ENCODE measurements around the gene PRM3. TPM values are rescaled to one million over a fixed set of nuclear protein-coding genes. Genes with fewer than 3 reads are reported as not detected.
A peak's percentile ranks its signal among the peaks of the same experiment; 100 is the strongest.

Gene PRM3
- total and polyA plus RNA-seq, 12 donors: not detected

DNA sequence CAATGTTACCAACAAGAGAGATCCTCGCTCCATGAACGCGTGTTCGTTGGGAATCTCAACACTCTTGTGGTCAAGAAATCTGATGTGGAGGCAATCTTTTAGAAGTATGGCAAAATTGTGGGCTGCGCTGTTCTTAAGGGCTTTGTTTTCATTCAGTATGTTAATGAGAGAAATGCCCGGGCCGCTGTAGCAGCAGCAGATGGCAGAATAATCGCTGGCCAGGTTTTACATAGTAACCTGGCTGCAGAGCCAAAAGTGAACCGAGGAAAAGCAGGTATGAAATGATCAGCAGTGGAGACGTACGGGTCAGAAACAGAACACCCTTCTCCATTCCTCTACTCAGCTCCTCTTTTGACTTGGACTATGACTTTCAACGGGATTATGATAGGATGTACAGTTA is 30.8 kb downstream of the PRM3 start:
- 77 to 81% methylated on average over 12 of the region's 12 CpGs for WGBS, 2 donors
- Histone ChIP-seq H3K9me3 (no peaks in the 10 kb centered on the region), H3K36me3 (no peaks in the 10 kb centered on the region), H3K27ac (no peak overlapping the region), H3K4me1 (peaks cover 0 to 22% (median 0%) of the 10 kb centered on the region in 9 donors), H3K27me3 (no peaks in the 10 kb centered on the region), H3K4me3 (no peak overlapping the region)
- no peak for ATAC-seq
- intact Hi-C loops (cut with DNase I): no loop called here
- TF ChIP-seq, protein P1, sequence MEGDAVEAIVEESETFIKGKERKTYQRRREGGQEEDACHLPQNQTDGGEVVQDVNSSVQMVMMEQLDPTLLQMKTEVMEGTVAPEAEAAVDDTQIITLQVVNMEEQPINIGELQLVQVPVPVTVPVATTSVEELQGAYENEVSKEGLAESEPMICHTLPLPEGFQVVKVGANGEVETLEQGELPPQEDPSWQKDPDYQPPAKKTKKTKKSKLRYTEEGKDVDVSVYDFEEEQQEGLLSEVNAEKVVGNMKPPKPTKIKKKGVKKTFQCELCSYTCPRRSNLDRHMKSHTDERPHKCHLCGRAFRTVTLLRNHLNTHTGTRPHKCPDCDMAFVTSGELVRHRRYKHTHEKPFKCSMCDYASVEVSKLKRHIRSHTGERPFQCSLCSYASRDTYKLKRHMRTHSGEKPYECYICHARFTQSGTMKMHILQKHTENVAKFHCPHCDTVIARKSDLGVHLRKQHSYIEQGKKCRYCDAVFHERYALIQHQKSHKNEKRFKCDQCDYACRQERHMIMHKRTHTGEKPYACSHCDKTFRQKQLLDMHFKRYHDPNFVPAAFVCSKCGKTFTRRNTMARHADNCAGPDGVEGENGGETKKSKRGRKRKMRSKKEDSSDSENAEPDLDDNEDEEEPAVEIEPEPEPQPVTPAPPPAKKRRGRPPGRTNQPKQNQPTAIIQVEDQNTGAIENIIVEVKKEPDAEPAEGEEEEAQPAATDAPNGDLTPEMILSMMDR (IDR thresholded peaks at IDR 0.05): no peak
- DNase-seq: no peak

DNA sequence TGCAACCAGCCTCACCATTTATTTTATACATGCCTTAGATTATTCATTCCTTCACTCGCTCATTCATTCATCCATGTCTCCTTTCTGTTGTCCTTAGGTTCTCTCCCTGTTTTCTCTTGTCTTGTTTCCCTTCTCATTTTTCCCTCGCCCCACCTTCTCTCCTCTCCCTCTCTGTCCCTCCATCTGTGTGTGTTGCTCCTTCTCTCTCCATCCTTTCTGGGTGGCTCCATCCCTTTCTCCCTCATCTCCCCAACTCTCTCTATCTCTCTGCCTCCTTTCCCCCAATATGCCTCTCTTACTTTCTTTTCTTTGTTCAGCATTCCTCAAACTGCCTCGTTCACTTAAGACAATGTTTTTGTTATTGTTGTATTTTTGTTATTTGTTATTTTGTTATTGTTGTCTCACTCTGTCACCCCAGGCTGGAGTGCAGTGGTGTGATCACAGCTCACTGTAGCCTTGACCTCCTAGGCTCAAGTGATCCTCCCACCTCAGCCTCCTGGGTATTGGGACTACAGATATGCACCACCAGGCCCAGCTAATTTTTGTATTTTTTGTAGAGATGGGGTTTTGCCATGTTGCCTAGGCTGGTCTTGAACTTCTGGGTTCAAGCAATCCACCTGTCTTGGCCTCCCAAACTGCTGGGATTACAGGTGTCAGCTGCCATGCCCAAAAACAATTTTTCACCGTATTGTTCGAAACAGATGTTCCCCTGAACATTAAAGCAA is 31.8 kb downstream of the PRM3 start:
- 92% methylated on average over 5 of the region's 5 CpGs for WGBS, 2 donors
- intact Hi-C loops (cut with DNase I): no loop called here
- TF ChIP-seq, protein P1 (IDR thresholded peaks at IDR 0.05): no peak
- ATAC-seq (no peak), DNase-seq (no peak)
- Histone ChIP-seq H3K4me1 (peaks cover 0 to 27% (median 0%) of the 10 kb centered on the region in 9 donors), H3K36me3 (no peaks in the 10 kb centered on the region), H3K27ac (peak overlapping the region in 4 of 10 donors; percentile 73 to 85 (median 82)), H3K4me3 (no peak overlapping the region), H3K27me3 (no peaks in the 10 kb centered on the region), H3K9me3 (no peaks in the 10 kb centered on the region)

DNA sequence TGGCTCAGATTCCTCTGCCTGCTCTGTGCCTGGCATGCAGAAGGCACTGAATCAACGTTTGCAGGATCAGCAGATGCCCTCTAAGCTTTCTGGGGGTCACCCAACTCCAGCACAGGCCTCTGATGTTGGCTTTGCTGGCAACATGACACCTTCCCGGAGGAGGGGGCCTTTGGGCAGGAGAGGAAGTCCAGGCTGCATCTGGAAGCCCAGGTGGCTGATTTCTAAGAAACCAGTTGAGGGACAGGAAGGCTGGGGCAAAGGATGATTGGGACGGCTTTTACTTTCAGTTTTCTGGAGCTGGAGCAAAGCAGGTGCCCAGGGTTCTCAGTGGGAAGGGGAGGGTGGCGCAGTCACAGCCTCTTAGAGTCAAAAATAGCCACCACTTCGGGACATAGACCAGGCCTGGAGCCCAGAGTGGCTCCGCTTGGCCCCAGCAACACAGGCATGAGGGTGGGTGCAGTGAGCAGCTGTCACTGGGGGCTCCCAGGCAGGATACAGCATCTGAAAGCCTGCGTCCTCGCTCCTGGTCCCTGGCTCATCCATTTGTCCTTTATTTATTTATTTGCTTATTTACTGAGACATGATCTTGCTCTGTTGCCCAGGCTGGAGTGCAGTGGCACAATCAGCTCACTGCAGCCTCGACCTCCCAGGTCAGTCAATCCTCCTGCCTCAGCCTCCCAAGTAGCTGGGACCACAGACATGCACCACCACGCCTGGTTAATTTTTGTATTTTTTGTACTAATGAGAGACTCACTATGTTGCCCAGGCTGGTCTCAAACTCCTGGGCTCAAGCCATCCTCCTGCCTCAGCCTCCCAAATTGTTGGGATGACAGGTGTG is 32.6 kb downstream of the PRM3 start:
- Histone ChIP-seq H3K9me3 (no peaks in the 10 kb centered on the region), H3K27ac (peak overlapping the region in 9 of 10 donors; percentile 31 to 85 (median 77)), H3K27me3 (no peaks in the 10 kb centered on the region), H3K36me3 (no peaks in the 10 kb centered on the region), H3K4me3 (peak overlapping the region in 4 of 10 donors; percentile 6 to 27 (median 20)), H3K4me1 (peaks cover 0 to 26% (median 0%) of the 10 kb centered on the region in 9 donors)
- intact Hi-C loops (cut with DNase I): no loop called here
- WGBS, 2 donors: 47 to 55% methylated on average over 10 of the region's 10 CpGs
- DNase-seq: peak; percentile 44 to 47
- ATAC-seq: peak; percentile 84 to 97 (median 94)
- TF ChIP-seq, protein P1 (IDR thresholded peaks at IDR 0.05): no peak

Measured in heart right ventricle (tissue), 16 donors.